Epithelial cell of esophagus (primary cell): Measurements from ENCODE around the gene SIGLECL1.

Experiments
- DNase-seq: peaks from one replicate; pipeline ENCODE4 v3.0.0; 2010; ENCODE audit warnings: low read depth
- H3K4me3 ChIP-seq: 2 replicates; pipeline ENCODE4 v1.5.1; 2011; ENCODE audit warnings: mild to moderate bottlenecking, low read length, control low read depth
- CTCF ChIP-seq: IDR thresholded peaks from 2 replicates; pipeline ENCODE4 v1.5.1; 2011; ENCODE audit warnings: low read depth, mild to moderate bottlenecking, low read length, control low read depth, inconsistent platforms; ENCODE audit not compliant: insufficient read depth; ENCODE audit errors: missing control alignments

SIGLECL1 gene

DNA sequence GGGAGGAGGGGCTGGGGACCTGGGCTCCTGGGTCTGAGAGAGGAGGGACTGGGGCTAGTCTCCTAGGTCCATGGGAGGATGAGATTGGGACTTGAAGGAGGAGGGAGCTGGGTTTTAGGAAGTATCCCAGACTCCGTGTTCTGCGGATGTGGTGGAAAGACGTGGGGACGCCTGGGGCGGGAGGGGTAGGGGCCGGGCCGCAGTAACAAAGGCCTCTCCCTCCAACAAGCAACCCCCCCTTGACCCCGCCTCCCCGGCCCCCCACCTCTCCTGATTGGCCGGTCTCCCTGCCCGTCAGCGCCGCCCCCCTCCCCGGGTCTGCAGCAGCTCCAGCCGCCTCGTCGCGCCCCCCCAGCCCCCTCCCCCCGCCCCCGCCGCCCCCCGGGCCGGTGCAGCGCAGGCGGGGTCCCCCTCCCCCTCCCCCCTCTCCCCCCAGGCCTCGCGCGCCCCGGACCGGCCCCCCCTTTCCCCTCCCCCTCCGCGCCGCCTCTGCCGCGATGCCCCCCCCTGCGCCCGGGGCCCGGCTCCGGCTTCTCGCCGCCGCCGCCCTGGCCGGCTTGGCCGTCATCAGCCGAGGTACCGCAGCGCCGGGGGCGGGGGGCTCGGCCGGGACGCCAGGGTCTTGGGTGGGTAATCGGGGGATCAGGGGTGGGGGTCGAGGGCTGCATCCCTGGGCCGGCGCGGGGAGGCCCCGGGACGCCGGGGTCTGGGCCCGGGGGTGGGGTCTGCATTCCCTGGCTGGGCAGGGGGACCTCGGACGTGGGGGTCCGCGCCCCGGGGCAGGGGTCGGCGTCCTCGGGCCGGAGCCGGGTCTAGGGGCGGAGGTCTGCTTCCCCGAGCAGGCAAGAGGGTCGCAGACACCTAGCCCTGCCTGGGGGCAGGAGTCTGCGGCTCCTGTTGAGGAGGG, 60.7 kb downstream of the SIGLECL1 start, which contains the start of gene IGLON5:
IGLON5 (plus strand) TSS at position 294 of the 907 bp plus-strand sequence; CDS start at position 498, 204 bp downstream.
- TF ChIP-seq CTCF = no peak
- no peak for DNase-seq
- no peak within 1 kb of the TSS for H3K4me3 ChIP-seq

- DNase-seq = no peak
- H3K4me3 ChIP-seq = no peak overlapping the region
- no peak for TF ChIP-seq CTCF
Observed at GRCh38 chr19:51316688-51317087, 65.8 kb downstream of the SIGLECL1 start.

- TF ChIP-seq CTCF = no peak
- no peak overlapping the region for H3K4me3 ChIP-seq
- no peak for DNase-seq
Observed at GRCh38 chr19:51317376-51317775, 66.5 kb downstream of the SIGLECL1 start.

GRCh38 chr19:51317968-51318367, 67.1 kb downstream of the SIGLECL1 start:
- no peak for TF ChIP-seq CTCF
- DNase-seq = no peak
- no peak overlapping the region for H3K4me3 ChIP-seq
